Esophagus squamous epithelium (tissue), 5 donors: Measurements from ENCODE around the gene PPM1L. TPM values are rescaled to one million over a fixed set of nuclear protein-coding genes. Genes with fewer than 3 reads are reported as not detected.

Source experiments
- DNase-seq: peaks from one replicate; lab custom pipeline; 2025; lab: John Stamatoyannopoulos, UW
- H3K27ac ChIP-seq, 4 donors: fragments of 200-600 bp; sonication (generic); one replicate each; pipeline ENCODE4 v1.5.1; 2016 to 2019; ENCODE audit warnings: mild to moderate bottlenecking in 1 of 4
- H3K27me3 ChIP-seq, 4 donors: fragments of 200-600 bp; sonication (generic); 1 replicate in 3 of 4; 2 replicates in 1 of 4; pipeline versions ENCODE4 v1.5.1 to v1.6.0; 2017 to 2021; ENCODE audit warnings: antibody characterized with exemption in 1 of 4
- H3K36me3 ChIP-seq, 3 donors: fragments of 200-600 bp; sonication (generic); one replicate each; pipeline ENCODE4 v1.5.1; 2016 to 2019
- H3K4me1 ChIP-seq, 3 donors: fragments of 200-600 bp; sonication (generic); one replicate each; pipeline ENCODE4 v1.5.1; 2017 to 2019
- H3K4me3 ChIP-seq, 4 donors: fragments of 200-600 bp; sonication (generic); 1 replicate in 3 of 4; 2 replicates in 1 of 4; pipeline ENCODE4 v1.5.1; 2016 to 2019; ENCODE audit warnings: mild to moderate bottlenecking in 2 of 4, moderate library complexity in 1 of 4
- H3K9me3 ChIP-seq, 3 donors: fragments of 200-600 bp; sonication (generic); one replicate each; pipeline ENCODE4 v1.5.1; 2016 to 2019
- CTCF ChIP-seq, 6 experiments: fragments of 450-650 bp in 4 of 6; fragments of 200-600 bp in 2 of 6; sonication (generic) in 2 of 6; IDR thresholded peaks; one replicate each; pipeline ENCODE4 v1.5.1; 2016 to 2019; ENCODE audit warnings: antibody characterized with exemption in 6 of 6, mild to moderate bottlenecking in 4 of 6, moderate library complexity in 4 of 6
- POLR2A ChIP-seq, 4 donors: fragments of 450-650 bp; IDR thresholded peaks; one replicate each; pipeline ENCODE4 v1.6.1; 2017; ENCODE audit warnings: antibody characterized with exemption in 4 of 4, mild to moderate bottlenecking in 4 of 4, moderate library complexity in 3 of 4
- WGBS, 2 donors: methylation state at CpG; one replicate each; pipeline ENCODE4 v1.1.5; 2018; 5-methylcytosine and 5-hydroxymethylcytosine counted together
- intact Hi-C: fragments of 100-400 bp; cut with DNase I; formaldehyde crosslinking; loops from one replicate; pipeline ENCODE4 v1.15.0; 2022
- total RNA-seq, 4 donors: library from RNA; depleted of rRNA; stranded (reverse); fragments of >200 nt; gene quantifications; one replicate each; pipeline ENCODE4 v1.1.0, GENCODE V29; 2016
- donor health status: DM: yes; HTN: yes; CAD: no.

PPM1L gene
- total RNA-seq, 4 donors from 2014 or later = 9.1 to 18.1 (median 12.1) TPM

- no peak overlapping the region for H3K27ac ChIP-seq
- no peak for DNase-seq
- peaks cover 0 to 8% (median 0%) of the 10 kb centered on the region in 3 donors for H3K4me1 ChIP-seq
- WGBS, 2 donors = 55 to 73% methylated on average over 6 of the region's 6 CpGs
- H3K27me3 ChIP-seq = no peaks in the 10 kb centered on the region
- H3K36me3 ChIP-seq = no peaks in the 10 kb centered on the region
- TF ChIP-seq CTCF (IDR thresholded peaks at IDR 0.05) = no peak
- no peak overlapping the region for H3K4me3 ChIP-seq
- intact Hi-C loops = no loop called here
- H3K9me3 ChIP-seq = no peaks in the 10 kb centered on the region
Measured at GRCh38 chr3:161016417-161017313, 260.6 kb downstream of the PPM1L start.

- Histone ChIP-seq H3K36me3 (no peaks in the 10 kb centered on the region), H3K4me3 (no peak overlapping the region), H3K27me3 (no peaks in the 10 kb centered on the region), H3K9me3 (peaks cover 0 to 8% (median 4%) of the 10 kb centered on the region in 3 donors), H3K4me1 (peaks cover 0 to 8% (median 0%) of the 10 kb centered on the region in 3 donors), H3K27ac (no peak overlapping the region)
- no peak for DNase-seq
- TF ChIP-seq POLR2A (IDR thresholded peaks at IDR 0.05) (no peak), CTCF (IDR thresholded peaks at IDR 0.05) (no peak)
- WGBS, 2 donors = 84 to 89% methylated on average over 2 of the region's 2 CpGs
- intact Hi-C loops = no loop called here
Measured at GRCh38 chr3:161017971-161018370, 261.9 kb downstream of the PPM1L start.

GRCh38 chr3:161020256-161020655 lies 264.2 kb downstream of the PPM1L start:
- Histone ChIP-seq H3K4me3 (no peak overlapping the region), H3K36me3 (no peaks in the 10 kb centered on the region), H3K27ac (no peak overlapping the region), H3K27me3 (no peaks in the 10 kb centered on the region), H3K4me1 (peaks cover 0 to 8% (median 0%) of the 10 kb centered on the region in 3 donors), H3K9me3 (peaks cover 0 to 18% (median 9%) of the 10 kb centered on the region in 3 donors)
- intact Hi-C loops = no loop called here
- DNase-seq = no peak
- TF ChIP-seq CTCF (IDR thresholded peaks at IDR 0.05) (no peak), POLR2A (IDR thresholded peaks at IDR 0.05) (no peak)

GRCh38 chr3:161025911-161026310 lies 269.9 kb downstream of the PPM1L start:
- Histone ChIP-seq H3K4me1 (peaks cover 0 to 17% (median 0%) of the 10 kb centered on the region in 3 donors), H3K9me3 (peaks cover 0 to 18% (median 9%) of the 10 kb centered on the region in 3 donors), H3K27ac (no peak overlapping the region), H3K27me3 (no peaks in the 10 kb centered on the region), H3K36me3 (no peaks in the 10 kb centered on the region), H3K4me3 (no peak overlapping the region)
- 0 to 76% methylated on average over 1 of the region's 1 CpG for WGBS, 2 donors
- TF ChIP-seq POLR2A (IDR thresholded peaks at IDR 0.05) = no peak
- no peak for TF ChIP-seq CTCF (IDR thresholded peaks at IDR 0.05)
- DNase-seq = no peak
- intact Hi-C loops = no loop called here
